ENCODE results near the gene KIAA1755. TPM values are rescaled to one million over a fixed set of nuclear protein-coding genes. Genes with fewer than 3 reads are reported as not detected.

KIAA1755 gene
- total RNA-seq, 4 donors from 2014 or later: 0.05 to 0.41 (median 0.38) TPM; not detected in 1

DNA sequence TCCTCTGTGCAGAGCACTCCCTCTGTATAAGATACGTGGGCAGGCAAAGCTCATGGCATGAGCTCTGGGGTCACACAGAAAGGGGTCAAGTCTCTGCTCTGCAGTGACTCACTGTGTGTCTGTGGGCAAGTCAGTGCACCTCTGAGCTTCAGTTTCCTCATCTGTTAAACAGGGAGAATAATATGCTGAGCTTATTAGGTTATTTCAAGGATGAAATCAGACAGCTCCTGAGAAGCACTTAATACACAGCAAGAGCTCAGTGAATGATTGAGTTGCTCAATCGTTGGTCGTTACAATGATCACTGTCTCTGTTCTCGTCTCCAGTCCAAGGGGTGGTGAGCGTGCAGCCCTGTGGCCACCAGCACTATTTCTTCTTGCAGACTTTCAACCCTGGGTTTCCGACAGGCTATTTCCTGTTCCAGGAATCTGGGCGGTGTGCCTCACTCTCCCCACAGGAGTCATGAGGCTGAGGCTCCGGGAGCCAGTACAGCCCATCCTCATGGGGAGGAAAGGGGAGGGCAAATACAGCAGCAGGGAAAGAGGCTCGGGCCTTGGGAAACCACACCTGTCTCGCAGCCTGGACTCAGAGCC lies 28.9 kb downstream of the KIAA1755 start:
- in situ Hi-C loops (cut with MboI; ENCODE audit: low sequenced_read_pairs in 4 of 4): loop anchor here in 2 of 4 donors (10.0 kb wide), 2 partner anchors 73 to 83 kb away; partner anchors contain the start of gene BPI (in 1 of the 2)

DNA sequence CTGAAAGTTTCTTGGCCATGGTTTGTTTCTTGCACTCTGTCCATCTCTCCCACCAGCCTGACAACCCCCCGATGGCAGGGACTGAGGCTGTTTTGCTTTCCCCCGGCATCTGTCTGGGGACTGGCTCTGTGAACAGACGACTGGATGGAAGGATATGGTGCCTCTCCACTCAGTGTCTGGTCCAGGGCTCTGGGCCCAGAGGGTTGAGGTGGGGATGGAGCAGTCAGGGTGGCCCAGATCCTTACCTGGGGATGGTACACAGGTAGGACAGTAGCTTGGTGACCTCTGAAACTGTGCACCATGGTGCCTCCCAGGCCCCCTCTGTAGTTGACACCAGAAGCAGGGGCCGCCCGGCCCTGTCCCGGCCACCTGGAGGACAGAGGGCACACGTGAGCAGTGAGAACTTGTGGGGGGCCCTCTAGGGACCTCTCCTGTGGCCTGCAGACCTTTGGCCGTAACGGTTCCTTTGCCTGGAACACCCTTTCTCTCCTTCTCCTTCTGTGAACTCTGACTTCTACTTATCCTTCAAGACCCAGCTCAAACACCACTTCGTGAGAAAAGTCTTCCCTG lies 29.5 kb downstream of the KIAA1755 start:
- ATAC-seq: no peak
- DNase-seq: no peak
- H3K27ac ChIP-seq: no peak overlapping the region
- in situ Hi-C loops (cut with MboI; ENCODE audit: low sequenced_read_pairs in 4 of 4): loop anchor here in 2 of 4 donors (10.0 kb wide), 2 partner anchors 74 to 84 kb away; partner anchors contain the start of gene BPI (in 1 of the 2)
- no peak overlapping the region for H3K4me3 ChIP-seq
- H3K27me3 ChIP-seq: no peaks in the 10 kb centered on the region
- H3K4me1 ChIP-seq: no peaks in the 10 kb centered on the region
- intact Hi-C loops (cut with DNase I; ENCODE audit: low total_unique reads): no loop called here
- no peaks in the 10 kb centered on the region for H3K9me3 ChIP-seq
- no peaks in the 10 kb centered on the region for H3K36me3 ChIP-seq
- TF ChIP-seq, protein P1, sequence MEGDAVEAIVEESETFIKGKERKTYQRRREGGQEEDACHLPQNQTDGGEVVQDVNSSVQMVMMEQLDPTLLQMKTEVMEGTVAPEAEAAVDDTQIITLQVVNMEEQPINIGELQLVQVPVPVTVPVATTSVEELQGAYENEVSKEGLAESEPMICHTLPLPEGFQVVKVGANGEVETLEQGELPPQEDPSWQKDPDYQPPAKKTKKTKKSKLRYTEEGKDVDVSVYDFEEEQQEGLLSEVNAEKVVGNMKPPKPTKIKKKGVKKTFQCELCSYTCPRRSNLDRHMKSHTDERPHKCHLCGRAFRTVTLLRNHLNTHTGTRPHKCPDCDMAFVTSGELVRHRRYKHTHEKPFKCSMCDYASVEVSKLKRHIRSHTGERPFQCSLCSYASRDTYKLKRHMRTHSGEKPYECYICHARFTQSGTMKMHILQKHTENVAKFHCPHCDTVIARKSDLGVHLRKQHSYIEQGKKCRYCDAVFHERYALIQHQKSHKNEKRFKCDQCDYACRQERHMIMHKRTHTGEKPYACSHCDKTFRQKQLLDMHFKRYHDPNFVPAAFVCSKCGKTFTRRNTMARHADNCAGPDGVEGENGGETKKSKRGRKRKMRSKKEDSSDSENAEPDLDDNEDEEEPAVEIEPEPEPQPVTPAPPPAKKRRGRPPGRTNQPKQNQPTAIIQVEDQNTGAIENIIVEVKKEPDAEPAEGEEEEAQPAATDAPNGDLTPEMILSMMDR (IDR thresholded peaks at IDR 0.05 in 4 of 5, conservative IDR thresholded peaks at IDR 0.05 in 1 of 5): no peak
- TF ChIP-seq POLR2A (IDR thresholded peaks at IDR 0.05): no peak

More for the DNA sequence above, 28.9 kb downstream of the KIAA1755 start:
- Histone ChIP-seq H3K9me3 (no peaks in the 10 kb centered on the region), H3K36me3 (no peaks in the 10 kb centered on the region), H3K4me1 (no peaks in the 10 kb centered on the region), H3K4me3 (no peak overlapping the region), H3K27me3 (no peaks in the 10 kb centered on the region), H3K27ac (no peak overlapping the region)
- intact Hi-C loops (cut with DNase I; ENCODE audit: low total_unique reads): no loop called here
- DNase-seq (peak in 1 of 2 donors; percentile 45), ATAC-seq (peak; percentile 37 to 55)
- TF ChIP-seq, protein P1 (IDR thresholded peaks at IDR 0.05 in 4 of 5, conservative IDR thresholded peaks at IDR 0.05 in 1 of 5): no peak
- no peak for TF ChIP-seq POLR2A (IDR thresholded peaks at IDR 0.05)

DNA sequence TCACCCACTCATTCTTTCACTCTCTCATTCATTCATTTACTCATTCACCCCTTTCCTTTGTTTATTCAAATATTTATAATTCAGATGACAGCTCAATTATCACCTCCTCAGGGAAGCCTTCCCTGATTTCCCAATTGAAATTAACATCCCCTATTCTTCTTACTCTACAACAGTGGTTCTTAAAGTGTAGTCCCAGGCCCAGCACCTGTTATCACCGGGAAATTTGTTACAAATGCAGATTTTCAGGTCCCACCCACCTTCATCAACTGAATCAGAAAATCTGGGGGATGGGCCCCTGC lies 30.3 kb downstream of the KIAA1755 start:
- in situ Hi-C loops (cut with MboI; ENCODE audit: low sequenced_read_pairs in 4 of 4): loop anchor here in 2 of 4 donors (10.0 kb wide), 2 partner anchors 75 to 85 kb away; partner anchors contain the start of gene BPI (in 1 of the 2)
- intact Hi-C loops (cut with DNase I; ENCODE audit: low total_unique reads): no loop called here
- DNase-seq (no peak), ATAC-seq (no peak)
- Histone ChIP-seq H3K9me3 (no peaks in the 10 kb centered on the region), H3K36me3 (no peaks in the 10 kb centered on the region), H3K27ac (no peak overlapping the region), H3K4me1 (no peaks in the 10 kb centered on the region), H3K4me3 (no peak overlapping the region), H3K27me3 (no peaks in the 10 kb centered on the region)
- TF ChIP-seq POLR2A (IDR thresholded peaks at IDR 0.05): no peak
- TF ChIP-seq, protein P1 (IDR thresholded peaks at IDR 0.05 in 4 of 5, conservative IDR thresholded peaks at IDR 0.05 in 1 of 5): no peak

DNA sequence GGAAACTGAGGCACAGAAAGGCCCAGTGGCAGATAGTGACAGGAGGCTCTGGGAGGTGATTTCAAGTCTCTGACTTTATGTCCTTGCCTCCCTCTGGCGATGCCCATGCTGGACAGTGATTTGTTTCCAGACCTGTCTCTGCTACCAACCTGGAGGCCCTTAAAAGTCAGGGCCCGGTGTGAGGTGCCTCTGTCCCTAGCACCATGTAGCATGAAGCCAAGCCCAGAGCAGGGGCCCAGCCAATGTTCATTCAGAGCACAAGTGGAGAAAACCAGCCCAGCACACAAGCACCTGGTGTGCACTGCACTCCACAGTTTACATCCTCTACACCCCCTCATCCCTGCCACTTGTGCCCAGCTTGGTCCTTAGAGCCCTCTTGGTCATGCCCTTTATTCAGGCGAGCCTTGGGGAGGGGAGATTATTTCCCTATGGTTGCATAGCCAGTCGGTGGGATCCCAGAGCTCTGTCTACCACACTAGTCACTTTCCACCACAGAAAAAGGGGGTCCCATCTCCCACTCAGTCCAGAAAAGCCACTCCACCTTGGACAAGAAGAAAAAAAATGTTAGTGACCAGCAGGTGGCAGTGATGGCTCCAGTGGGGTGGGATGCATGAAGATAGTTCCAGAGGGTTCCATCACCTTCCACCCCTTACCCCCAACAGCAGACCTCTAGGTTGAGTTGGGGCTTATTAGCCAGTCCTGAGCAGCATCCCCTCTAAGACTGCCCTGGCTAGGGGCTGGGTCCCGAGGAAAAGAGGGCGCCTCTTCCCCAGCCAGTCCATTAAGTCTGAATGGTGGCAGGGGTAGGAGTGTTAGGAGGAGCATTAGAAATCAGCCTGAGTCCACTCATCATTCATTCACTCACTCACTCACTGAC lies 30.9 kb downstream of the KIAA1755 start:
- H3K4me1 ChIP-seq: no peaks in the 10 kb centered on the region
- ATAC-seq (peak in 1 of 2 donors; percentile 30), DNase-seq (peak in 1 of 2 donors; percentile 7)
- no peaks in the 10 kb centered on the region for H3K27me3 ChIP-seq
- H3K4me3 ChIP-seq: no peak overlapping the region
- H3K27ac ChIP-seq: no peak overlapping the region
- no peaks in the 10 kb centered on the region for H3K36me3 ChIP-seq
- H3K9me3 ChIP-seq: no peaks in the 10 kb centered on the region
- in situ Hi-C loops (cut with MboI; ENCODE audit: low sequenced_read_pairs in 4 of 4) (loop anchor here in 2 of 4 donors (10.0 kb wide), 2 partner anchors 75 to 85 kb away; partner anchors contain the start of gene BPI (in 1 of the 2)), intact Hi-C loops (cut with DNase I; ENCODE audit: low total_unique reads) (loop anchor here (1.0 to 5.0 kb wide), 2 partner anchors 76 to 93 kb away; no protein-coding TSS in a partner anchor)
- TF ChIP-seq POLR2A (IDR thresholded peaks at IDR 0.05): no peak
- TF ChIP-seq, protein P1 (IDR thresholded peaks at IDR 0.05 in 4 of 5, conservative IDR thresholded peaks at IDR 0.05 in 1 of 5): peak; percentile 33 to 67 (median 64)

Measured in gastrocnemius medialis (tissue), 4 donors.